Breast epithelium (tissue), 3 donors: ENCODE results near the gene NDUFB3.

ENCODE experiments used
- CTCF ChIP-seq, 3 donors: fragments of 450-650 bp; IDR thresholded peaks; one replicate each; pipeline ENCODE4 v1.5.1; 2016 to 2017; ENCODE audit warnings: antibody characterized with exemption in 3 of 3, mild to moderate bottlenecking in 3 of 3, moderate library complexity in 3 of 3
- POLR2A ChIP-seq: fragments of 450-650 bp; IDR thresholded peaks from one replicate; pipeline ENCODE4 v1.6.1; 2016; ENCODE audit warnings: antibody characterized with exemption, mild to moderate bottlenecking, moderate library complexity

- TF ChIP-seq CTCF (IDR thresholded peaks at IDR 0.05) = no peak
- TF ChIP-seq POLR2A = no peak
Observed at GRCh38 chr2:201084863-201085262, 13.1 kb downstream of the NDUFB3 start.
